ENCODE measurements around the gene PLOD2.

PLOD2 gene

GRCh38 chr3:146090521-146090920, 70.5 kb downstream of the PLOD2 start:
- no peak overlapping the region for H2AFZ ChIP-seq
- H3K4me3 ChIP-seq (ENCODE audit: low read depth, low read length) = no peak overlapping the region
- no peak for TF ChIP-seq CTCF (IDR thresholded peaks at IDR 0.05)
- no peaks in the 10 kb centered on the region for H3K79me2 ChIP-seq
- H3K4me1 ChIP-seq = no peaks in the 10 kb centered on the region
- H3K4me2 ChIP-seq (ENCODE audit: low read length) = no peak overlapping the region
- H3K9me3 ChIP-seq (ENCODE audit: control insufficient read depth, low read length) = no peaks in the 10 kb centered on the region
- H3K27me3 ChIP-seq (ENCODE audit: control insufficient read depth, insufficient read depth, low read length) = no peaks in the 10 kb centered on the region
- H3K36me3 ChIP-seq (ENCODE audit: control insufficient read depth, insufficient read depth, low read length) = no peaks in the 10 kb centered on the region
- no peak overlapping the region for H3K9ac ChIP-seq
- no peak overlapping the region for H3K27ac ChIP-seq

DNA sequence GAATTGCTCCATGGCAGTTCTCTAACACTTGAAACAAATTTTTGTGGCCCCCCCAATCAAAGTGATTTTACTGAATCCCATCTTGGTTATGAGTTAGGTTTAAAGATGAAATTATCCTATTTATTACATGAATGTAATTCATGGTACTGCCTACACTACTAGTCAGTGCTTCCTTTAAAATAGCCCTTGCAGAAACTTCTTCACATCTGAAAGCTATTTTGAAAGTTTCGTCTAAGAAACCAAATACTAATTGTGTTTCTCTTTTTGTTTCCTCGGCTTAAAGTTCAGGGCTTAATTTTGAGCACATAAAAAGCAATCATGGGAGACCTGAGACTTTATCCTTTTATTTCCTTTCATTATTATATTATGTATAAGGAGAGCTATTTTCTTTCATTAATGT, 72.1 kb downstream of the PLOD2 start:
- Histone ChIP-seq H3K4me3 (ENCODE audit: low read depth, low read length) (no peak overlapping the region), H3K79me2 (no peaks in the 10 kb centered on the region), H3K9ac (no peak overlapping the region), H3K36me3 (ENCODE audit: control insufficient read depth, insufficient read depth, low read length) (no peaks in the 10 kb centered on the region), H3K4me1 (no peaks in the 10 kb centered on the region), H3K4me2 (ENCODE audit: low read length) (no peak overlapping the region), H2AFZ (no peak overlapping the region), H3K27ac (no peak overlapping the region), H3K9me3 (ENCODE audit: control insufficient read depth, low read length) (no peaks in the 10 kb centered on the region), H3K27me3 (ENCODE audit: control insufficient read depth, insufficient read depth, low read length) (no peaks in the 10 kb centered on the region)
- no peak for TF ChIP-seq CTCF (IDR thresholded peaks at IDR 0.05)

DNA sequence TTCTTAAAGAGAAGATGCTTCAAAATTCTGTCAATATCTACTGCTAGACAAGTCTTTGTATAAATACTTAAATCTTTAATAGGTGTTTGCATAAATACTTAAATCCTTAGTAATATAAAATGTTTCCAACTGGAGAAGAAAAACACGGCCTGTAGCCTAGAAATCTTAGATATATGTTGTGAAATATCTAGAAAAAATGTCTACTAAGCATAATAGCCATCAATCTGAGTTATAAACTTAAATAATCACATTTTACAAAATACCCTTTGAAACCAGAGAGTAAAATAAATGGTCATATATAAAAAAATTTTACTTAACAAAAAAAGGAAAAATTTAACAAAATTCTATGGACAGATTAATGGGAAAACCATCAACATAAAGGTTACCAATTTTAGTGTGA, 73.9 kb downstream of the PLOD2 start:
- no peaks in the 10 kb centered on the region for H3K9me3 ChIP-seq (ENCODE audit: control insufficient read depth, low read length)
- no peak for TF ChIP-seq CTCF (IDR thresholded peaks at IDR 0.05)
- no peak overlapping the region for H3K4me2 ChIP-seq (ENCODE audit: low read length)
- H2AFZ ChIP-seq = no peak overlapping the region
- H3K9ac ChIP-seq = no peak overlapping the region
- no peaks in the 10 kb centered on the region for H3K4me1 ChIP-seq
- H3K79me2 ChIP-seq = no peaks in the 10 kb centered on the region
- no peak overlapping the region for H3K4me3 ChIP-seq (ENCODE audit: low read depth, low read length)
- no peak overlapping the region for H3K27ac ChIP-seq
- H3K36me3 ChIP-seq (ENCODE audit: control insufficient read depth, insufficient read depth, low read length) = no peaks in the 10 kb centered on the region
- H3K27me3 ChIP-seq (ENCODE audit: control insufficient read depth, insufficient read depth, low read length) = no peaks in the 10 kb centered on the region

- Histone ChIP-seq H3K27ac (no peak overlapping the region), H3K4me3 (ENCODE audit: low read depth, low read length) (no peak overlapping the region), H3K9me3 (ENCODE audit: control insufficient read depth, low read length) (no peaks in the 10 kb centered on the region), H3K79me2 (no peaks in the 10 kb centered on the region), H3K36me3 (ENCODE audit: control insufficient read depth, insufficient read depth, low read length) (no peaks in the 10 kb centered on the region), H3K4me2 (ENCODE audit: low read length) (no peak overlapping the region), H3K9ac (no peak overlapping the region), H2AFZ (no peak overlapping the region), H3K4me1 (no peaks in the 10 kb centered on the region), H3K27me3 (ENCODE audit: control insufficient read depth, insufficient read depth, low read length) (no peaks in the 10 kb centered on the region)
- TF ChIP-seq CTCF (IDR thresholded peaks at IDR 0.05) = no peak
Measured at GRCh38 chr3:146086211-146086610, 74.8 kb downstream of the PLOD2 start.

GRCh38 chr3:146085678-146086077, 75.3 kb downstream of the PLOD2 start:
- Histone ChIP-seq H3K4me3 (ENCODE audit: low read depth, low read length) (no peak overlapping the region), H3K27ac (no peak overlapping the region), H3K36me3 (ENCODE audit: control insufficient read depth, insufficient read depth, low read length) (no peaks in the 10 kb centered on the region), H3K9me3 (ENCODE audit: control insufficient read depth, low read length) (no peaks in the 10 kb centered on the region), H3K4me2 (ENCODE audit: low read length) (no peak overlapping the region), H2AFZ (no peak overlapping the region), H3K9ac (no peak overlapping the region), H3K4me1 (no peaks in the 10 kb centered on the region), H3K79me2 (no peaks in the 10 kb centered on the region), H3K27me3 (ENCODE audit: control insufficient read depth, insufficient read depth, low read length) (no peaks in the 10 kb centered on the region)
- TF ChIP-seq CTCF (IDR thresholded peaks at IDR 0.05) = no peak

All from parathyroid adenoma (tissue), 2 donors.